Measurements from ENCODE around the gene KCNT1.

The KCNT1 gene

GRCh38 chr9:135799261-135799660, 97.3 kb downstream of the KCNT1 start:
- H3K36me3 ChIP-seq (ENCODE audit: control insufficient read depth in 2 of 2, insufficient read depth in 2 of 2, low read length in 2 of 2) = no peaks in the 10 kb centered on the region
- H3K27me3 ChIP-seq (ENCODE audit: control insufficient read depth in 1 of 2, insufficient read depth in 2 of 2, low read length in 2 of 2) = peaks cover 0 to 2% of the 10 kb centered on the region in 2 donors
- no peak overlapping the region for H3K27ac ChIP-seq (ENCODE audit: low read length)
- H3K9me3 ChIP-seq (ENCODE audit: control insufficient read depth in 2 of 2, low read length in 2 of 2) = no peaks in the 10 kb centered on the region
- no peak overlapping the region for H3K4me3 ChIP-seq (ENCODE audit: low read length in 2 of 2)
- no peak overlapping the region for H3K9ac ChIP-seq (ENCODE audit: low read length in 2 of 2)
- peaks cover 7% of the 10 kb centered on the region for H3K4me1 ChIP-seq (ENCODE audit: control insufficient read depth, insufficient read depth, low read length)

GRCh38 chr9:135801070-135801469, 99.1 kb downstream of the KCNT1 start:
- H3K27ac ChIP-seq (ENCODE audit: low read length) = no peak overlapping the region
- no peaks in the 10 kb centered on the region for H3K36me3 ChIP-seq (ENCODE audit: control insufficient read depth in 2 of 2, insufficient read depth in 2 of 2, low read length in 2 of 2)
- no peak overlapping the region for H3K9ac ChIP-seq (ENCODE audit: low read length in 2 of 2)
- no peaks in the 10 kb centered on the region for H3K9me3 ChIP-seq (ENCODE audit: control insufficient read depth in 2 of 2, low read length in 2 of 2)
- peaks cover 7% of the 10 kb centered on the region for H3K4me1 ChIP-seq (ENCODE audit: control insufficient read depth, insufficient read depth, low read length)
- H3K27me3 ChIP-seq (ENCODE audit: control insufficient read depth in 1 of 2, insufficient read depth in 2 of 2, low read length in 2 of 2) = peaks cover 0 to 2% of the 10 kb centered on the region in 2 donors
- H3K4me3 ChIP-seq (ENCODE audit: low read length in 2 of 2) = no peak overlapping the region

- Histone ChIP-seq H3K36me3 (ENCODE audit: control insufficient read depth in 2 of 2, insufficient read depth in 2 of 2, low read length in 2 of 2) (no peaks in the 10 kb centered on the region), H3K4me1 (ENCODE audit: control insufficient read depth, insufficient read depth, low read length) (peaks cover under 1% of the 10 kb centered on the region), H3K4me3 (ENCODE audit: low read length in 2 of 2) (no peak overlapping the region), H3K27ac (ENCODE audit: low read length) (no peak overlapping the region), H3K9ac (ENCODE audit: low read length in 2 of 2) (no peak overlapping the region), H3K27me3 (ENCODE audit: control insufficient read depth in 1 of 2, insufficient read depth in 2 of 2, low read length in 2 of 2) (peaks cover 0 to 2% of the 10 kb centered on the region in 2 donors), H3K9me3 (ENCODE audit: control insufficient read depth in 2 of 2, low read length in 2 of 2) (no peaks in the 10 kb centered on the region)
These were observed 101.0 kb downstream of the KCNT1 start for GRCh38 chr9:135802876-135803419.

- Histone ChIP-seq H3K27me3 (ENCODE audit: control insufficient read depth in 1 of 2, insufficient read depth in 2 of 2, low read length in 2 of 2) (peaks cover 0 to 2% of the 10 kb centered on the region in 2 donors), H3K36me3 (ENCODE audit: control insufficient read depth in 2 of 2, insufficient read depth in 2 of 2, low read length in 2 of 2) (no peaks in the 10 kb centered on the region), H3K4me1 (ENCODE audit: control insufficient read depth, insufficient read depth, low read length) (no peaks in the 10 kb centered on the region), H3K4me3 (ENCODE audit: low read length in 2 of 2) (no peak overlapping the region), H3K9ac (ENCODE audit: low read length in 2 of 2) (no peak overlapping the region), H3K9me3 (ENCODE audit: control insufficient read depth in 2 of 2, low read length in 2 of 2) (no peaks in the 10 kb centered on the region), H3K27ac (ENCODE audit: low read length) (no peak overlapping the region)
These were observed 101.5 kb downstream of the KCNT1 start for GRCh38 chr9:135803441-135803840.

GRCh38 chr9:135804581-135805421, 102.8 kb downstream of the KCNT1 start:
- Histone ChIP-seq H3K36me3 (ENCODE audit: control insufficient read depth in 2 of 2, insufficient read depth in 2 of 2, low read length in 2 of 2) (peaks cover under 1 to 6% of the 10 kb centered on the region in 2 donors), H3K27ac (ENCODE audit: low read length) (no peak overlapping the region), H3K4me3 (ENCODE audit: low read length in 2 of 2) (no peak overlapping the region), H3K27me3 (ENCODE audit: control insufficient read depth in 1 of 2, insufficient read depth in 2 of 2, low read length in 2 of 2) (no peaks in the 10 kb centered on the region), H3K9ac (ENCODE audit: low read length in 2 of 2) (no peak overlapping the region), H3K4me1 (ENCODE audit: control insufficient read depth, insufficient read depth, low read length) (no peaks in the 10 kb centered on the region), H3K9me3 (ENCODE audit: control insufficient read depth in 2 of 2, low read length in 2 of 2) (no peaks in the 10 kb centered on the region)

- no peak overlapping the region for H3K9ac ChIP-seq (ENCODE audit: low read length in 2 of 2)
- H3K4me3 ChIP-seq (ENCODE audit: low read length in 2 of 2) = no peak overlapping the region
- H3K9me3 ChIP-seq (ENCODE audit: control insufficient read depth in 2 of 2, low read length in 2 of 2) = no peaks in the 10 kb centered on the region
- peaks cover 8 to 10% of the 10 kb centered on the region in 2 donors for H3K36me3 ChIP-seq (ENCODE audit: control insufficient read depth in 2 of 2, insufficient read depth in 2 of 2, low read length in 2 of 2)
- H3K4me1 ChIP-seq (ENCODE audit: control insufficient read depth, insufficient read depth, low read length) = no peaks in the 10 kb centered on the region
- H3K27me3 ChIP-seq (ENCODE audit: control insufficient read depth in 1 of 2, insufficient read depth in 2 of 2, low read length in 2 of 2) = no peaks in the 10 kb centered on the region
- no peak overlapping the region for H3K27ac ChIP-seq (ENCODE audit: low read length)
These were observed 103.5 kb downstream of the KCNT1 start for GRCh38 chr9:135805422-135806022.

GRCh38 chr9:135809166-135809565, 107.2 kb downstream of the KCNT1 start:
- no peak overlapping the region for H3K27ac ChIP-seq (ENCODE audit: low read length)
- peaks cover 22 to 35% of the 10 kb centered on the region in 2 donors for H3K36me3 ChIP-seq (ENCODE audit: control insufficient read depth in 2 of 2, insufficient read depth in 2 of 2, low read length in 2 of 2)
- no peaks in the 10 kb centered on the region for H3K27me3 ChIP-seq (ENCODE audit: control insufficient read depth in 1 of 2, insufficient read depth in 2 of 2, low read length in 2 of 2)
- H3K9ac ChIP-seq (ENCODE audit: low read length in 2 of 2) = no peak overlapping the region
- no peaks in the 10 kb centered on the region for H3K4me1 ChIP-seq (ENCODE audit: control insufficient read depth, insufficient read depth, low read length)
- H3K9me3 ChIP-seq (ENCODE audit: control insufficient read depth in 2 of 2, low read length in 2 of 2) = no peaks in the 10 kb centered on the region
- H3K4me3 ChIP-seq (ENCODE audit: low read length in 2 of 2) = no peak overlapping the region

GRCh38 chr9:135810806-135811575, 109.0 kb downstream of the KCNT1 start:
- peaks cover 27 to 44% of the 10 kb centered on the region in 2 donors for H3K36me3 ChIP-seq (ENCODE audit: control insufficient read depth in 2 of 2, insufficient read depth in 2 of 2, low read length in 2 of 2)
- no peak overlapping the region for H3K9ac ChIP-seq (ENCODE audit: low read length in 2 of 2)
- H3K27me3 ChIP-seq (ENCODE audit: control insufficient read depth in 1 of 2, insufficient read depth in 2 of 2, low read length in 2 of 2) = no peaks in the 10 kb centered on the region
- H3K4me1 ChIP-seq (ENCODE audit: control insufficient read depth, insufficient read depth, low read length) = no peaks in the 10 kb centered on the region
- no peaks in the 10 kb centered on the region for H3K9me3 ChIP-seq (ENCODE audit: control insufficient read depth in 2 of 2, low read length in 2 of 2)
- H3K4me3 ChIP-seq (ENCODE audit: low read length in 2 of 2) = no peak overlapping the region
- no peak overlapping the region for H3K27ac ChIP-seq (ENCODE audit: low read length)

GRCh38 chr9:135811801-135812200, 109.8 kb downstream of the KCNT1 start:
- H3K9me3 ChIP-seq (ENCODE audit: control insufficient read depth in 2 of 2, low read length in 2 of 2) = no peaks in the 10 kb centered on the region
- H3K4me1 ChIP-seq (ENCODE audit: control insufficient read depth, insufficient read depth, low read length) = no peaks in the 10 kb centered on the region
- H3K36me3 ChIP-seq (ENCODE audit: control insufficient read depth in 2 of 2, insufficient read depth in 2 of 2, low read length in 2 of 2) = peaks cover 36 to 52% of the 10 kb centered on the region in 2 donors
- no peak overlapping the region for H3K9ac ChIP-seq (ENCODE audit: low read length in 2 of 2)
- no peak overlapping the region for H3K27ac ChIP-seq (ENCODE audit: low read length)
- H3K27me3 ChIP-seq (ENCODE audit: control insufficient read depth in 1 of 2, insufficient read depth in 2 of 2, low read length in 2 of 2) = no peaks in the 10 kb centered on the region
- H3K4me3 ChIP-seq (ENCODE audit: low read length in 2 of 2) = no peak overlapping the region

GRCh38 chr9:135812961-135813360, 111.0 kb downstream of the KCNT1 start:
- H3K4me1 ChIP-seq (ENCODE audit: control insufficient read depth, insufficient read depth, low read length) = no peaks in the 10 kb centered on the region
- peaks cover 44 to 62% of the 10 kb centered on the region in 2 donors for H3K36me3 ChIP-seq (ENCODE audit: control insufficient read depth in 2 of 2, insufficient read depth in 2 of 2, low read length in 2 of 2)
- H3K9me3 ChIP-seq (ENCODE audit: control insufficient read depth in 2 of 2, low read length in 2 of 2) = no peaks in the 10 kb centered on the region
- H3K9ac ChIP-seq (ENCODE audit: low read length in 2 of 2) = no peak overlapping the region
- H3K27ac ChIP-seq (ENCODE audit: low read length) = no peak overlapping the region
- H3K27me3 ChIP-seq (ENCODE audit: control insufficient read depth in 1 of 2, insufficient read depth in 2 of 2, low read length in 2 of 2) = no peaks in the 10 kb centered on the region
- H3K4me3 ChIP-seq (ENCODE audit: low read length in 2 of 2) = no peak overlapping the region

All from stomach smooth muscle (tissue), 2 donors.